HCT116 (cell line): ENCODE data around the gene USP43. TPM values are rescaled to one million over a fixed set of nuclear protein-coding genes. Genes with fewer than 3 reads are reported as not detected.

ENCODE experiments used
- ATAC-seq: fragments of 200-7000 bp; cut with Tn5 transposase; 2 replicates; pipeline ENCODE4 v1.9.1; 2020; ENCODE audit warnings: mild to moderate bottlenecking, moderate library complexity
- BruUV-seq: library from RNA; stranded (reverse); fragments of 400-500 nt; replicated peaks from 2 replicates; lab custom pipeline; 2021; lab: Mats Ljungman, UMichigan
- CTCF ChIA-PET: fragments of 300-600 bp; sonication (Branson Sonifier 250); formaldehyde crosslinking; loops from one replicate; lab custom pipeline; 2021; ENCODE audit warnings: antibody characterized with exemption; lab: Charles Lee
- POLR2A ChIA-PET: fragments of 300-600, 350-600 bp; sonication (Branson Sonifier 250); formaldehyde crosslinking; loops from one replicate; lab custom pipeline; 2021; ENCODE audit warnings: antibody characterized with exemption; lab: Charles Lee
- RAD21 ChIA-PET, 2 experiments: fragments of 300-600 bp; sonication (Branson Sonifier 250); formaldehyde crosslinking; loops; one replicate each; lab custom pipeline; 2023; ENCODE audit warnings: low total read pairs in 2 of 2; ENCODE audit not compliant: uncharacterized antibody in 2 of 2, unreplicated experiment in 2 of 2, low non-redundant PET in 1 of 2; lab: Charles Lee
- DNase-seq: peaks from one replicate; pipeline ENCODE4 v3.0.0-alpha.2; 2010; ENCODE audit warnings: low read depth, low spot score
- H2AFZ ChIP-seq: fragments of 200-600 bp; shearing (Covaris generic), sonication (generic); 2 replicates; pipeline ENCODE4 v1.6.1; 2017; ENCODE audit warnings: low read depth, mixed run types, mixed read lengths, antibody characterized with exemption, low read length; ENCODE audit not compliant: poor library complexity, severe bottlenecking
- H3K27ac ChIP-seq: 2 replicates; pipeline ENCODE4 v1.5.1; 2012; ENCODE audit warnings: low read depth, low read length
- H3K27me3 ChIP-seq: fragments of 200-600 bp; sonication (generic); 2 replicates; pipeline ENCODE4 v1.6.1; 2016; ENCODE audit warnings: mixed run types, low read length, mixed read lengths; ENCODE audit not compliant: insufficient read depth
- H3K36me3 ChIP-seq, 2 experiments: fragments of 200-500 bp in 1 of 2; fragments of 200-600 bp in 1 of 2; sonication (Bioruptor generic) in 1 of 2; sonication (generic) in 1 of 2; 2 replicates each; pipeline versions ENCODE4 v1.5.1 to v1.6.1; 2014 to 2016; ENCODE audit warnings: low read length in 2 of 2, inconsistent platforms in 1 of 2, mixed read lengths in 1 of 2, mixed run types in 1 of 2; ENCODE audit not compliant: insufficient read depth in 2 of 2, control insufficient read depth in 1 of 2
- H3K4me1 ChIP-seq, 2 experiments: fragments of 200-600 bp in 1 of 2; sonication (generic) in 1 of 2; 2 replicates each; pipeline versions ENCODE4 v1.5.1 to v1.6.1; 2012 to 2017; ENCODE audit warnings: low read length in 2 of 2, inconsistent platforms in 1 of 2, mild to moderate bottlenecking in 1 of 2, mixed read lengths in 1 of 2, mixed run types in 1 of 2, moderate library complexity in 1 of 2; ENCODE audit not compliant: insufficient read depth in 2 of 2, control insufficient read depth in 1 of 2
- H3K4me2 ChIP-seq: fragments of 200-600 bp; sonication (generic); 2 replicates; pipeline ENCODE4 v1.6.1; 2017; ENCODE audit warnings: mixed run types, low read length, mixed read lengths
- H3K4me3 ChIP-seq, 2 experiments: fragments of 200-600 bp in 1 of 2; sonication (generic) in 1 of 2; replicated peaks in 1 of 2; 2 replicates each; pipeline ENCODE4 v1.5.1; 2011 to 2016; ENCODE audit warnings: low read length in 2 of 2, control low read depth in 1 of 2, low read depth in 1 of 2, mild to moderate bottlenecking in 1 of 2, mixed read lengths in 1 of 2, mixed run types in 1 of 2
- H3K79me2 ChIP-seq: fragments of 200-600 bp; sonication (generic); 2 replicates; pipeline ENCODE4 v1.6.1; 2017; ENCODE audit warnings: mild to moderate bottlenecking, mixed run types, low read length, moderate library complexity, mixed read lengths; ENCODE audit not compliant: insufficient read depth
- H3K9ac ChIP-seq: fragments of 200-600 bp; sonication (generic); 2 replicates; pipeline ENCODE4 v1.6.1; 2016; ENCODE audit warnings: low read length, mixed read lengths
- H3K9me2 ChIP-seq: fragments of 200-600 bp; sonication (generic), shearing (Covaris generic); 2 replicates; pipeline ENCODE4 v1.6.1; 2017; ENCODE audit warnings: mixed run types, mild to moderate bottlenecking, moderate library complexity; ENCODE audit not compliant: insufficient read depth
- H3K9me3 ChIP-seq, 2 experiments: fragments of 200-500 bp in 1 of 2; fragments of 200-600 bp in 1 of 2; sonication (Bioruptor generic) in 1 of 2; sonication (generic) in 1 of 2; 2 replicates each; pipeline ENCODE4 v1.6.1; 2014 to 2017; ENCODE audit warnings: low read length in 2 of 2, mixed read lengths in 2 of 2, inconsistent platforms in 1 of 2, low read depth in 1 of 2, mild to moderate bottlenecking in 1 of 2, mixed run types in 1 of 2, moderate library complexity in 1 of 2; ENCODE audit not compliant: control insufficient read depth in 1 of 2, insufficient read depth in 1 of 2
- H4K20me1 ChIP-seq: fragments of 200-600 bp; sonication (generic), shearing (Covaris generic); 2 replicates; pipeline ENCODE4 v1.6.1; 2017; ENCODE audit warnings: mixed run types, mild to moderate bottlenecking, moderate library complexity; ENCODE audit not compliant: insufficient read depth
- CBX3 ChIP-seq: IDR thresholded peaks from 2 replicates; pipeline ENCODE4 v1.6.1; 2012; ENCODE audit warnings: low read depth
- CEBPB ChIP-seq: IDR thresholded peaks from 2 replicates; pipeline ENCODE4 v1.6.1; 2012; ENCODE audit warnings: low read depth
- EGR1 ChIP-seq: IDR thresholded peaks from 2 replicates; pipeline ENCODE4 v1.6.1; 2012; ENCODE audit warnings: low read depth
- ELF1 ChIP-seq: IDR thresholded peaks from 2 replicates; pipeline ENCODE4 v1.6.1; 2012; ENCODE audit warnings: low read depth, borderline replicate concordance
- EZH2 ChIP-seq: fragments of 200-600 bp; sonication (generic); IDR thresholded peaks from 2 replicates; pipeline ENCODE4 v1.6.1; 2017; ENCODE audit warnings: antibody characterized with exemption, mixed run types
- EZH2phosphoT487 ChIP-seq: fragments of 200-600 bp; IDR thresholded peaks from 2 replicates; pipeline ENCODE4 v1.6.1; 2018; ENCODE audit warnings: antibody characterized with exemption, borderline replicate concordance
- FOSL1 ChIP-seq: IDR thresholded peaks from 2 replicates; pipeline ENCODE4 v1.6.1; 2012; ENCODE audit warnings: low read depth
- POLR2A ChIP-seq: IDR thresholded peaks from 2 replicates; pipeline ENCODE4 v1.7.0; 2011; ENCODE audit warnings: borderline replicate concordance; ENCODE audit not compliant: insufficient read depth, insufficient read length; ENCODE audit errors: extremely low read depth
- POLR2AphosphoS5 ChIP-seq: IDR thresholded peaks from 2 replicates; pipeline ENCODE4 v1.6.1; 2011; ENCODE audit warnings: mild to moderate bottlenecking, low read depth, low read length, moderate library complexity
- RAD21 ChIP-seq: IDR thresholded peaks from 2 replicates; pipeline ENCODE4 v1.6.1; 2012; ENCODE audit warnings: low read depth, mild to moderate bottlenecking
- SP1 ChIP-seq: IDR thresholded peaks from 2 replicates; pipeline ENCODE4 v1.6.1; 2012; ENCODE audit warnings: low read depth
- TCF7L2 ChIP-seq: IDR thresholded peaks from 2 replicates; pipeline ENCODE4 v1.7.0; 2011; ENCODE audit warnings: borderline replicate concordance, inconsistent platforms; ENCODE audit not compliant: insufficient read depth, insufficient read length; ENCODE audit errors: extremely low read depth
- YY1 ChIP-seq: IDR thresholded peaks from 2 replicates; pipeline ENCODE4 v1.6.1; 2011; ENCODE audit warnings: low read length, low read depth, moderate library complexity, mild to moderate bottlenecking; ENCODE audit not compliant: insufficient replicate concordance; ENCODE audit errors: extremely low read depth
- intact Hi-C: fragments of 100-400 bp; cut with micrococcal nuclease; formaldehyde crosslinking; loops from 2 replicates; pipeline ENCODE4 v1.10.0; 2022
- total RNA-seq: library from RNA; stranded (reverse); gene quantifications from one replicate; pipeline ENCODE4 v1.2.1, GENCODE V29; 2021; ENCODE audit not compliant: unreplicated experiment
- TF ChIP-seq, protein P1 (sequence below): IDR thresholded peaks from 2 replicates; pipeline ENCODE4 v1.6.1; 2012; ENCODE audit warnings: low read depth
- TF ChIP-seq, protein P2 (sequence below): IDR thresholded peaks from 2 replicates; pipeline ENCODE4 v1.6.1; 2012
- TF ChIP-seq, protein P3 (sequence below): IDR thresholded peaks from 2 replicates; pipeline ENCODE4 v1.6.1; 2012
- TF ChIP-seq, protein P4 (sequence below): IDR thresholded peaks from 2 replicates; pipeline ENCODE4 v1.6.1; 2011; ENCODE audit warnings: mild to moderate bottlenecking, low read length, moderate library complexity; ENCODE audit not compliant: insufficient replicate concordance; ENCODE audit errors: extremely low read depth

USP43 gene
- total RNA-seq, 1 experiment from 2014 or later = 8.0 TPM

DNA sequence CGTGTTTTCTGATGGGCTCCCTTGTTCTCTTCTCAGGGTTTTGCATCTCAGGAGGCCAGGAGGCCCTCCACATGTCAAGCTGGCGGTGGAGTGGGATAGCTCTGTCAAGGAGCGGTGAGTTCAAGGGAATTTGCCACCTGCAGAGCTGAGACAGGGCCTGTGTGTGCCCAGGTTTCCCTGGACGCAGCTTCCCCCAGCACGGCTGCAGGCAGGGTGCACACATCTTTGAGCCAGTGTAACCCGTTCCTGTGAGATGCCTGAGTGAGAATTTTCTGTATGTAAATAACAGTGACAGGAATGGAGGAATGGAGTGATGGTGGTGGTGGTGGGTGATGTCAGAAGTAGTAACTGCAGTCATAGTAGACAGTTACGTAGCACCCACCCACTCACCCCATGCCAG lies 54.8 kb downstream of the USP43 start:
- ATAC-seq (no peak), DNase-seq (no peak)
- Histone ChIP-seq H3K79me2 (no peaks in the 10 kb centered on the region), H3K4me2 (no peak overlapping the region), H3K36me3 (no peaks in the 10 kb centered on the region; a peak in 1 of 4 replicates), H3K4me3 (no peak overlapping the region), H3K4me1 (no peaks in the 10 kb centered on the region), H3K27me3 (no peaks in the 10 kb centered on the region), H4K20me1 (no peaks in the 10 kb centered on the region), H3K9me2 (no peaks in the 10 kb centered on the region), H3K9ac (no peak overlapping the region), H3K27ac (no peak overlapping the region), H3K9me3 (no peaks in the 10 kb centered on the region), H2AFZ (no peak overlapping the region)
- POLR2A ChIA-PET = no interaction called here
- intact Hi-C loops = no loop called here
- TF ChIP-seq FOSL1 = no peak
- TF ChIP-seq, protein P1, sequence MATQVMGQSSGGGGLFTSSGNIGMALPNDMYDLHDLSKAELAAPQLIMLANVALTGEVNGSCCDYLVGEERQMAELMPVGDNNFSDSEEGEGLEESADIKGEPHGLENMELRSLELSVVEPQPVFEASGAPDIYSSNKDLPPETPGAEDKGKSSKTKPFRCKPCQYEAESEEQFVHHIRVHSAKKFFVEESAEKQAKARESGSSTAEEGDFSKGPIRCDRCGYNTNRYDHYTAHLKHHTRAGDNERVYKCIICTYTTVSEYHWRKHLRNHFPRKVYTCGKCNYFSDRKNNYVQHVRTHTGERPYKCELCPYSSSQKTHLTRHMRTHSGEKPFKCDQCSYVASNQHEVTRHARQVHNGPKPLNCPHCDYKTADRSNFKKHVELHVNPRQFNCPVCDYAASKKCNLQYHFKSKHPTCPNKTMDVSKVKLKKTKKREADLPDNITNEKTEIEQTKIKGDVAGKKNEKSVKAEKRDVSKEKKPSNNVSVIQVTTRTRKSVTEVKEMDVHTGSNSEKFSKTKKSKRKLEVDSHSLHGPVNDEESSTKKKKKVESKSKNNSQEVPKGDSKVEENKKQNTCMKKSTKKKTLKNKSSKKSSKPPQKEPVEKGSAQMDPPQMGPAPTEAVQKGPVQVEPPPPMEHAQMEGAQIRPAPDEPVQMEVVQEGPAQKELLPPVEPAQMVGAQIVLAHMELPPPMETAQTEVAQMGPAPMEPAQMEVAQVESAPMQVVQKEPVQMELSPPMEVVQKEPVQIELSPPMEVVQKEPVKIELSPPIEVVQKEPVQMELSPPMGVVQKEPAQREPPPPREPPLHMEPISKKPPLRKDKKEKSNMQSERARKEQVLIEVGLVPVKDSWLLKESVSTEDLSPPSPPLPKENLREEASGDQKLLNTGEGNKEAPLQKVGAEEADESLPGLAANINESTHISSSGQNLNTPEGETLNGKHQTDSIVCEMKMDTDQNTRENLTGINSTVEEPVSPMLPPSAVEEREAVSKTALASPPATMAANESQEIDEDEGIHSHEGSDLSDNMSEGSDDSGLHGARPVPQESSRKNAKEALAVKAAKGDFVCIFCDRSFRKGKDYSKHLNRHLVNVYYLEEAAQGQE = no peak
- no peak for TF ChIP-seq YY1
- TF ChIP-seq CEBPB = no peak
- TF ChIP-seq EZH2 = no peak
- TF ChIP-seq, protein P2, sequence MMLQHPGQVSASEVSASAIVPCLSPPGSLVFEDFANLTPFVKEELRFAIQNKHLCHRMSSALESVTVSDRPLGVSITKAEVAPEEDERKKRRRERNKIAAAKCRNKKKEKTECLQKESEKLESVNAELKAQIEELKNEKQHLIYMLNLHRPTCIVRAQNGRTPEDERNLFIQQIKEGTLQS = no peak
- no peak for TF ChIP-seq CBX3
- TF ChIP-seq POLR2A = no peak
- no peak for TF ChIP-seq RAD21
- no peak for TF ChIP-seq POLR2AphosphoS5
- TF ChIP-seq EGR1 = no peak
- TF ChIP-seq, protein P3, sequence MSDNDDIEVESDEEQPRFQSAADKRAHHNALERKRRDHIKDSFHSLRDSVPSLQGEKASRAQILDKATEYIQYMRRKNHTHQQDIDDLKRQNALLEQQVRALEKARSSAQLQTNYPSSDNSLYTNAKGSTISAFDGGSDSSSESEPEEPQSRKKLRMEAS = no peak
- no peak for TF ChIP-seq ELF1
- TF ChIP-seq, protein P4, sequence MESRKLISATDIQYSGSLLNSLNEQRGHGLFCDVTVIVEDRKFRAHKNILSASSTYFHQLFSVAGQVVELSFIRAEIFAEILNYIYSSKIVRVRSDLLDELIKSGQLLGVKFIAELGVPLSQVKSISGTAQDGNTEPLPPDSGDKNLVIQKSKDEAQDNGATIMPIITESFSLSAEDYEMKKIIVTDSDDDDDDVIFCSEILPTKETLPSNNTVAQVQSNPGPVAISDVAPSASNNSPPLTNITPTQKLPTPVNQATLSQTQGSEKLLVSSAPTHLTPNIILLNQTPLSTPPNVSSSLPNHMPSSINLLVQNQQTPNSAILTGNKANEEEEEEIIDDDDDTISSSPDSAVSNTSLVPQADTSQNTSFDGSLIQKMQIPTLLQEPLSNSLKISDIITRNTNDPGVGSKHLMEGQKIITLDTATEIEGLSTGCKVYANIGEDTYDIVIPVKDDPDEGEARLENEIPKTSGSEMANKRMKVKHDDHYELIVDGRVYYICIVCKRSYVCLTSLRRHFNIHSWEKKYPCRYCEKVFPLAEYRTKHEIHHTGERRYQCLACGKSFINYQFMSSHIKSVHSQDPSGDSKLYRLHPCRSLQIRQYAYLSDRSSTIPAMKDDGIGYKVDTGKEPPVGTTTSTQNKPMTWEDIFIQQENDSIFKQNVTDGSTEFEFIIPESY = no peak
- TF ChIP-seq SP1 = no peak
- TF ChIP-seq EZH2phosphoT487 = no peak
- TF ChIP-seq TCF7L2 = no peak
- CTCF ChIA-PET = no interaction called here
- RAD21 ChIA-PET = no interaction called here
- no TSS peak for BruUV-seq
